ENCODE results near the gene PDE8B.

Gene PDE8B

GRCh38 chr5:77176429-77176828 is 34.1 kb upstream of the PDE8B start:
- H2AFZ ChIP-seq (ENCODE audit: low read length) = no peak overlapping the region
- no peaks in the 10 kb centered on the region for H4K20me1 ChIP-seq (ENCODE audit: insufficient read depth, low read length)
- H3K36me3 ChIP-seq (replicated peaks; ENCODE audit: insufficient read depth, low read length) = no peaks in the 10 kb centered on the region
- no peaks in the 10 kb centered on the region for H3K4me1 ChIP-seq (ENCODE audit: low read length)
- no peaks in the 10 kb centered on the region for H3K9me2 ChIP-seq (replicated peaks; ENCODE audit: insufficient read depth, low read length)
- H3K27me3 ChIP-seq (replicated peaks; ENCODE audit: insufficient read depth, low read length) = no peaks in the 10 kb centered on the region
- TF ChIP-seq CTCF (IDR thresholded peaks at IDR 0.05; ENCODE audit: low read length) = no peak
- no peak for TF ChIP-seq EZH2phosphoT487 (IDR thresholded peaks at IDR 0.05; ENCODE audit: low read length)
- no peak for TF ChIP-seq EZH2 (optimal IDR thresholded peaks at IDR 0.05; ENCODE audit: low read depth, low read length)
- no peak for DNase-seq
- no peak overlapping the region for H3K9ac ChIP-seq (ENCODE audit: low read length)
- no peaks in the 10 kb centered on the region for H3K9me3 ChIP-seq (replicated peaks; ENCODE audit: insufficient read depth, low read length)
- H3K4me3 ChIP-seq (ENCODE audit: low read length) = no peak overlapping the region
- no peaks in the 10 kb centered on the region for H3F3A ChIP-seq (ENCODE audit: insufficient read depth, low read length)
- no peak overlapping the region for H3K4me2 ChIP-seq (ENCODE audit: low read depth, low read length)
- no peaks in the 10 kb centered on the region for H3K79me2 ChIP-seq (ENCODE audit: low read length)
- H3K27ac ChIP-seq (ENCODE audit: low read length) = no peak overlapping the region

- Histone ChIP-seq H3K9ac (ENCODE audit: low read length) (no peak overlapping the region), H3K27me3 (replicated peaks; ENCODE audit: insufficient read depth, low read length) (no peaks in the 10 kb centered on the region), H3K9me3 (replicated peaks; ENCODE audit: insufficient read depth, low read length) (no peaks in the 10 kb centered on the region), H3K9me2 (replicated peaks; ENCODE audit: insufficient read depth, low read length) (no peaks in the 10 kb centered on the region), H3K79me2 (ENCODE audit: low read length) (no peaks in the 10 kb centered on the region), H3K36me3 (replicated peaks; ENCODE audit: insufficient read depth, low read length) (no peaks in the 10 kb centered on the region), H3K27ac (ENCODE audit: low read length) (no peak overlapping the region), H4K20me1 (ENCODE audit: insufficient read depth, low read length) (no peaks in the 10 kb centered on the region), H2AFZ (ENCODE audit: low read length) (no peak overlapping the region), H3K4me2 (ENCODE audit: low read depth, low read length) (no peak overlapping the region), H3K4me1 (ENCODE audit: low read length) (no peaks in the 10 kb centered on the region), H3K4me3 (ENCODE audit: low read length) (no peak overlapping the region), H3F3A (ENCODE audit: insufficient read depth, low read length) (no peaks in the 10 kb centered on the region)
- DNase-seq = no peak
- no peak for TF ChIP-seq EZH2phosphoT487 (IDR thresholded peaks at IDR 0.05; ENCODE audit: low read length)
- TF ChIP-seq EZH2 (optimal IDR thresholded peaks at IDR 0.05; ENCODE audit: low read depth, low read length) = no peak
- no peak for TF ChIP-seq CTCF (IDR thresholded peaks at IDR 0.05; ENCODE audit: low read length)
These were observed 32.9 kb upstream of the PDE8B start for GRCh38 chr5:77177576-77177975.

- Histone ChIP-seq H3K79me2 (ENCODE audit: low read length) (no peaks in the 10 kb centered on the region), H3K9me2 (replicated peaks; ENCODE audit: insufficient read depth, low read length) (no peaks in the 10 kb centered on the region), H4K20me1 (ENCODE audit: insufficient read depth, low read length) (no peaks in the 10 kb centered on the region), H2AFZ (ENCODE audit: low read length) (peak overlapping the region; percentile 38; the same call in 1 of the 2 replicates), H3K36me3 (replicated peaks; ENCODE audit: insufficient read depth, low read length) (no peaks in the 10 kb centered on the region), H3K4me1 (ENCODE audit: low read length) (no peaks in the 10 kb centered on the region), H3K27me3 (replicated peaks; ENCODE audit: insufficient read depth, low read length) (no peaks in the 10 kb centered on the region), H3K4me3 (ENCODE audit: low read length) (no peak overlapping the region), H3K9me3 (replicated peaks; ENCODE audit: insufficient read depth, low read length) (no peaks in the 10 kb centered on the region), H3K9ac (ENCODE audit: low read length) (no peak overlapping the region), H3K4me2 (ENCODE audit: low read depth, low read length) (peak overlapping the region; percentile 27; the same call in 1 of the 2 replicates), H3K27ac (ENCODE audit: low read length) (no peak overlapping the region), H3F3A (ENCODE audit: insufficient read depth, low read length) (no peaks in the 10 kb centered on the region)
- no peak for DNase-seq
- TF ChIP-seq EZH2 (optimal IDR thresholded peaks at IDR 0.05; ENCODE audit: low read depth, low read length) (no peak), EZH2phosphoT487 (IDR thresholded peaks at IDR 0.05; ENCODE audit: low read length) (no peak), CTCF (IDR thresholded peaks at IDR 0.05; ENCODE audit: low read length) (no peak)
These were observed 30.1 kb upstream of the PDE8B start for GRCh38 chr5:77180167-77181081.

Data from MM.1S (cell line).